ENCODE data around the gene TNF.
A peak's percentile ranks its signal among the peaks of the same experiment; 100 is the strongest.

Gene TNF

GRCh38 chr6:31573239-31574105, 1.9 kb upstream of the TNF start:
- no peak for DNase-seq

- DNase-seq: no peak
These were observed 981 bp upstream of the TNF start for GRCh38 chr6:31574106-31575061.

GRCh38 chr6:31575952-31576685, 754 bp downstream of the TNF start:
- no peak for DNase-seq

GRCh38 chr6:31576897-31577578, 1.7 kb downstream of the TNF start:
- DNase-seq: no peak

GRCh38 chr6:31577579-31577966, 2.2 kb downstream of the TNF start:
- no peak for DNase-seq

- no peak for DNase-seq
These were observed 3.1 kb downstream of the TNF start for GRCh38 chr6:31578184-31579118.

- DNase-seq: no peak
These were observed 3.7 kb downstream of the TNF start for GRCh38 chr6:31579119-31579505.

GRCh38 chr6:31579546-31580437, 4.4 kb downstream of the TNF start:
- DNase-seq: no peak

GRCh38 chr6:31580438-31580740, 5.0 kb downstream of the TNF start:
- no peak for DNase-seq

GRCh38 chr6:31580807-31581433, 5.6 kb downstream of the TNF start:
- DNase-seq: peak; percentile 92

GRCh38 chr6:31581434-31582229, 6.3 kb downstream of the TNF start:
- DNase-seq: no peak

GRCh38 chr6:31582230-31582643, 6.9 kb downstream of the TNF start, which contains the start of gene LTB:
Gene LTB, minus strand, starts transcription at chr6:31582424. Its CDS starts 7 bp downstream, at chr6:31582417.
- DNase-seq: no peak

GRCh38 chr6:31585491-31585890, 10.1 kb downstream of the TNF start:
- DNase-seq: peak; percentile 77

GRCh38 chr6:31586008-31586407, 10.6 kb downstream of the TNF start, which contains the start of gene LST1:
Gene LST1, plus strand, starts transcription at chr6:31586277. Its CDS starts 1,023 bp downstream, at chr6:31587300.
- DNase-seq: peak; percentile 75

- peak; percentile 92 for DNase-seq
These were observed 11.4 kb downstream of the TNF start for GRCh38 chr6:31586599-31587281.

GRCh38 chr6:31587791-31588777, 12.7 kb downstream of the TNF start:
- no peak for DNase-seq

Data from hematopoietic multipotent progenitor cell treated with erythropoietin and hydrocortisone succinate and interleukin-3 and kit ligand, for 4 days (in vitro differentiated cells).